HCT116 (cell line): Measurements from ENCODE around the gene MKI67.

Experiments
- EZH2 ChIP-seq: fragments of 200-600 bp; sonication (generic); IDR thresholded peaks from 2 replicates; pipeline ENCODE4 v1.6.1; 2017; ENCODE audit warnings: antibody characterized with exemption, mixed run types
- POLR2A ChIP-seq: IDR thresholded peaks from 2 replicates; pipeline ENCODE4 v1.7.0; 2011; ENCODE audit warnings: borderline replicate concordance; ENCODE audit not compliant: insufficient read depth, insufficient read length; ENCODE audit errors: extremely low read depth
- RAD21 ChIP-seq: IDR thresholded peaks from 2 replicates; pipeline ENCODE4 v1.6.1; 2012; ENCODE audit warnings: low read depth, mild to moderate bottlenecking
- SP1 ChIP-seq: IDR thresholded peaks from 2 replicates; pipeline ENCODE4 v1.6.1; 2012; ENCODE audit warnings: low read depth
- TF ChIP-seq, protein P1 (sequence below): IDR thresholded peaks from 2 replicates; pipeline ENCODE4 v1.6.1; 2011; ENCODE audit warnings: mild to moderate bottlenecking, low read length, moderate library complexity; ENCODE audit not compliant: insufficient replicate concordance; ENCODE audit errors: extremely low read depth
- TF ChIP-seq, protein P2 (sequence below), 3 experiments: fragments of 200-600 bp in 1 of 3; sonication (generic) in 1 of 3; IDR thresholded peaks in 2 of 3; conservative IDR thresholded peaks in 1 of 3; 2 replicates each; pipeline ENCODE4 v1.5.1; 2012 to 2017; ENCODE audit warnings: low read depth in 2 of 3, low read length in 2 of 3, antibody characterized with exemption in 1 of 3, borderline replicate concordance in 1 of 3, control low read depth in 1 of 3, mild to moderate bottlenecking in 1 of 3, mixed read lengths in 1 of 3, mixed run types in 1 of 3, moderate library complexity in 1 of 3; ENCODE audit not compliant: insufficient read depth in 1 of 3

DNA sequence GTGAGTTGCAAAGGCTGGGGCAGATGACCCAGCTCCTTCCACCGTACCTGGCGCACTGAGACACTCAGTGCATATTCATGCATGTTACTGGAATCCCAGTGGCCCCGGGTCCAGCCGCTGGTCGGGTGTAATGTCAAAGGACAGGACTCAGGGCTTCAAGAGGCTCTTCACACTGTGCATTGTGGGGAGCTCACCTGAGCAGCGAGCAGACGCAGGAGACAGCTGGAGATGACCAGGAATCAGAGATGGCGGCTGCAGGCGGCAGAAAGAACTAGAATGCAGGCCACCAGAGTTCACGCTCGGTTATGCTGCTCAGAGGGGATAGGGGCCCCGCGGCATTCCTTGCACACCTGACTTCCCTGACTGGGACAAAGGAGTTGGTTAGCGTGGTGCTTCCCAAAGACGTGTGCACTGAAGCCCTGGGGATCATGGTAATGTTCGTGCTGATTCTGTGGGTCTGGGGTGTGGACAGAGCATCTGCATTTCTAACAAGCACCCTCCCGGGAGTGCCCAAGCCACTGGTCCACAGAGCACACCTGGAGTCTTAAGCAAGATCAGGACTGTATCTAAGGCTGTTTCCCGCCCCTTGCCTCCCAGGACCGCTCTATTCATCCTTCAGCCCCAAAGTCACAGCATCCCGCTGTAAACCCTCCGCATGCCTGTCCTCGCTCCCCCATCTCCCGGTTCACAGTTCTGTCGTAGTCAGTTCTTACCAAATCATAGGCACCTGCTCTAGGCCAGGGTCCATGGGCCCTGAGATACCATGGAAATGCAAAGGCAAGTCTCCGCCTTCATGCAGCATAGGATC is 71.0 kb downstream of the MKI67 start:
- TF ChIP-seq, protein P1, sequence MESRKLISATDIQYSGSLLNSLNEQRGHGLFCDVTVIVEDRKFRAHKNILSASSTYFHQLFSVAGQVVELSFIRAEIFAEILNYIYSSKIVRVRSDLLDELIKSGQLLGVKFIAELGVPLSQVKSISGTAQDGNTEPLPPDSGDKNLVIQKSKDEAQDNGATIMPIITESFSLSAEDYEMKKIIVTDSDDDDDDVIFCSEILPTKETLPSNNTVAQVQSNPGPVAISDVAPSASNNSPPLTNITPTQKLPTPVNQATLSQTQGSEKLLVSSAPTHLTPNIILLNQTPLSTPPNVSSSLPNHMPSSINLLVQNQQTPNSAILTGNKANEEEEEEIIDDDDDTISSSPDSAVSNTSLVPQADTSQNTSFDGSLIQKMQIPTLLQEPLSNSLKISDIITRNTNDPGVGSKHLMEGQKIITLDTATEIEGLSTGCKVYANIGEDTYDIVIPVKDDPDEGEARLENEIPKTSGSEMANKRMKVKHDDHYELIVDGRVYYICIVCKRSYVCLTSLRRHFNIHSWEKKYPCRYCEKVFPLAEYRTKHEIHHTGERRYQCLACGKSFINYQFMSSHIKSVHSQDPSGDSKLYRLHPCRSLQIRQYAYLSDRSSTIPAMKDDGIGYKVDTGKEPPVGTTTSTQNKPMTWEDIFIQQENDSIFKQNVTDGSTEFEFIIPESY, result no peak
- TF ChIP-seq, protein P2, sequence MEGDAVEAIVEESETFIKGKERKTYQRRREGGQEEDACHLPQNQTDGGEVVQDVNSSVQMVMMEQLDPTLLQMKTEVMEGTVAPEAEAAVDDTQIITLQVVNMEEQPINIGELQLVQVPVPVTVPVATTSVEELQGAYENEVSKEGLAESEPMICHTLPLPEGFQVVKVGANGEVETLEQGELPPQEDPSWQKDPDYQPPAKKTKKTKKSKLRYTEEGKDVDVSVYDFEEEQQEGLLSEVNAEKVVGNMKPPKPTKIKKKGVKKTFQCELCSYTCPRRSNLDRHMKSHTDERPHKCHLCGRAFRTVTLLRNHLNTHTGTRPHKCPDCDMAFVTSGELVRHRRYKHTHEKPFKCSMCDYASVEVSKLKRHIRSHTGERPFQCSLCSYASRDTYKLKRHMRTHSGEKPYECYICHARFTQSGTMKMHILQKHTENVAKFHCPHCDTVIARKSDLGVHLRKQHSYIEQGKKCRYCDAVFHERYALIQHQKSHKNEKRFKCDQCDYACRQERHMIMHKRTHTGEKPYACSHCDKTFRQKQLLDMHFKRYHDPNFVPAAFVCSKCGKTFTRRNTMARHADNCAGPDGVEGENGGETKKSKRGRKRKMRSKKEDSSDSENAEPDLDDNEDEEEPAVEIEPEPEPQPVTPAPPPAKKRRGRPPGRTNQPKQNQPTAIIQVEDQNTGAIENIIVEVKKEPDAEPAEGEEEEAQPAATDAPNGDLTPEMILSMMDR (IDR thresholded peaks at IDR 0.05 in 2 of 3, conservative IDR thresholded peaks at IDR 0.05 in 1 of 3; ENCODE audit: borderline replicate concordance in 1 of 3, insufficient read depth in 1 of 3, low read depth in 2 of 3, low read length in 2 of 3), result no peak
- TF ChIP-seq EZH2, result no peak
- TF ChIP-seq POLR2A, result no peak
- TF ChIP-seq RAD21, result no peak
- TF ChIP-seq SP1, result no peak
